OCI-LY1 (cell line): ENCODE data around the gene DECR2.

Experiments
- H2AFZ ChIP-seq: fragments of 200-600 bp; sonication (generic), shearing (Covaris generic); 2 replicates; pipeline ENCODE4 v1.6.0; 2014; ENCODE audit warnings: antibody characterized with exemption, mild to moderate bottlenecking, low read length
- H3F3A ChIP-seq: fragments of 200-600 bp; sonication (generic), shearing (Covaris generic); 2 replicates; pipeline ENCODE4 v1.6.0; 2014; ENCODE audit warnings: mild to moderate bottlenecking, antibody characterized with exemption, low read length, moderate library complexity; ENCODE audit not compliant: insufficient read depth
- H3K27ac ChIP-seq: fragments of 200-600 bp; sonication (generic); 2 replicates; pipeline ENCODE4 v1.5.1; 2014; ENCODE audit warnings: low read length, mixed run types, mild to moderate bottlenecking, low read depth; ENCODE audit not compliant: poor library complexity, severe bottlenecking
- H3K27me3 ChIP-seq: fragments of 200-600 bp; sonication (generic); 2 replicates; pipeline ENCODE4 v1.6.0; 2014; ENCODE audit warnings: antibody characterized with exemption, mild to moderate bottlenecking, low read length, moderate library complexity; ENCODE audit not compliant: insufficient read depth
- H3K36me3 ChIP-seq: fragments of 200-600 bp; sonication (generic); 2 replicates; pipeline ENCODE4 v1.6.1; 2014; ENCODE audit warnings: mild to moderate bottlenecking, antibody characterized with exemption, low read length, moderate library complexity, mixed read lengths; ENCODE audit not compliant: insufficient read depth
- H3K4me1 ChIP-seq: fragments of 200-600 bp; sonication (generic); 2 replicates; pipeline ENCODE4 v1.5.1; 2014; ENCODE audit warnings: mild to moderate bottlenecking, low read length, moderate library complexity; ENCODE audit not compliant: insufficient read depth, severe bottlenecking
- H3K4me2 ChIP-seq: fragments of 200-600 bp; sonication (generic), shearing (Covaris generic); 2 replicates; pipeline ENCODE4 v1.6.1; 2014; ENCODE audit warnings: low read length
- H3K4me3 ChIP-seq: fragments of 200-600 bp; sonication (generic); 2 replicates; pipeline ENCODE4 v1.5.1; 2014; ENCODE audit warnings: low read length, low read depth, mild to moderate bottlenecking, mixed read lengths; ENCODE audit not compliant: poor library complexity, severe bottlenecking
- H3K79me2 ChIP-seq: fragments of 200-600 bp; shearing (Covaris generic); 2 replicates; pipeline ENCODE4 v1.6.1; 2016; ENCODE audit warnings: mixed run types, low read length, mixed read lengths; ENCODE audit not compliant: insufficient read depth
- H3K9ac ChIP-seq: fragments of 200-600 bp; sonication (generic), shearing (Covaris generic); 2 replicates; pipeline ENCODE4 v1.6.1; 2014; ENCODE audit warnings: mild to moderate bottlenecking, low read length, mixed read lengths
- H3K9me2 ChIP-seq: fragments of 200-600 bp; sonication (generic), shearing (Covaris generic); 2 replicates; pipeline ENCODE4 v1.6.1; 2014; ENCODE audit warnings: low read depth, mild to moderate bottlenecking, low read length, mixed read lengths
- H3K9me3 ChIP-seq: fragments of 200-600 bp; shearing (Covaris generic); 2 replicates; pipeline ENCODE4 v1.6.1; 2014; ENCODE audit warnings: low read length, mixed read lengths
- H4K20me1 ChIP-seq: fragments of 200-600 bp; sonication (generic), shearing (Covaris generic); 2 replicates; pipeline ENCODE4 v1.6.0; 2016; ENCODE audit warnings: mild to moderate bottlenecking, low read length; ENCODE audit not compliant: insufficient read depth
- CTCF ChIP-seq: fragments of 200-600 bp; sonication (generic), shearing (Covaris generic); IDR thresholded peaks from 2 replicates; pipeline ENCODE4 v1.5.1; 2017; ENCODE audit warnings: mild to moderate bottlenecking, antibody characterized with exemption, low read length, moderate library complexity, mixed read lengths
- EZH2 ChIP-seq: fragments of 200-600 bp; sonication (generic), shearing (Covaris generic); IDR thresholded peaks from 2 replicates; pipeline ENCODE4 v1.8.0; 2017; ENCODE audit warnings: borderline replicate concordance, mixed run types, mild to moderate bottlenecking, antibody characterized with exemption, low read length, moderate library complexity, mixed read lengths

DECR2 gene

GRCh38 chr16:396605-397004 lies 5.1 kb upstream of the DECR2 start:
- H3K79me2 ChIP-seq: no peaks in the 10 kb centered on the region
- no peak overlapping the region; the same call in 1 of the 2 replicates for H3K9ac ChIP-seq
- 0 out of 2 replicates have a peak, but pooled peaks cover 3% of the 10 kb centered on the region for H3K36me3 ChIP-seq
- H3K9me3 ChIP-seq: no peaks in the 10 kb centered on the region
- H2AFZ ChIP-seq: no peak overlapping the region
- H3K4me3 ChIP-seq: no peak overlapping the region
- no peaks in the 10 kb centered on the region for H3K9me2 ChIP-seq
- H3K27ac ChIP-seq: no peak overlapping the region
- H3K4me1 ChIP-seq: peaks cover 16% of the 10 kb centered on the region
- H4K20me1 ChIP-seq: no peaks in the 10 kb centered on the region
- H3F3A ChIP-seq: 0 out of 2 replicates have a peak, but pooled peaks cover 13% of the 10 kb centered on the region
- no peak for TF ChIP-seq EZH2
- no peak for TF ChIP-seq CTCF
- peak overlapping the region; percentile 37; the same call in 1 of the 2 replicates for H3K4me2 ChIP-seq
- no peaks in the 10 kb centered on the region; the same call in 1 of the 2 replicates for H3K27me3 ChIP-seq

GRCh38 chr16:397135-397661 lies 4.5 kb upstream of the DECR2 start, which contains the start of gene NME4:
Gene NME4, plus strand, starts transcription at chr16:397199. Its CDS starts 24 bp downstream, at chr16:397223.
- H3F3A ChIP-seq: 0 out of 2 replicates have a peak, but pooled peaks cover 13% of the 10 kb centered on the region
- H3K4me1 ChIP-seq: peaks cover 17% of the 10 kb centered on the region
- no peaks in the 10 kb centered on the region for H4K20me1 ChIP-seq
- no peaks in the 10 kb centered on the region for H3K79me2 ChIP-seq
- H3K4me2 ChIP-seq: peak within 1 kb of the TSS; percentile 66
- H3K4me3 ChIP-seq: peak within 1 kb of the TSS; percentile 50
- H3K27ac ChIP-seq: no peak within 1 kb of the TSS
- H3K36me3 ChIP-seq: 0 out of 2 replicates have a peak, but pooled peaks cover 3% of the 10 kb centered on the region
- no peaks in the 10 kb centered on the region for H3K9me2 ChIP-seq
- no peaks in the 10 kb centered on the region; the same call in 1 of the 2 replicates for H3K27me3 ChIP-seq
- H3K9me3 ChIP-seq: no peaks in the 10 kb centered on the region
- H2AFZ ChIP-seq: no peak within 1 kb of the TSS
- TF ChIP-seq CTCF: no peak
- TF ChIP-seq EZH2: no peak
- no peak within 1 kb of the TSS; the same call in 1 of the 2 replicates for H3K9ac ChIP-seq

GRCh38 chr16:397736-398332 lies 3.9 kb upstream of the DECR2 start:
- Histone ChIP-seq H2AFZ (no peak overlapping the region), H3K4me1 (peaks cover 21% of the 10 kb centered on the region), H3K79me2 (no peaks in the 10 kb centered on the region), H3K9me2 (no peaks in the 10 kb centered on the region), H3K9ac (no peak overlapping the region), H3K9me3 (no peaks in the 10 kb centered on the region), H3K36me3 (0 out of 2 replicates have a peak, but pooled peaks cover 3% of the 10 kb centered on the region), H3K4me2 (no peak overlapping the region; the same call in 1 of the 2 replicates), H3K27ac (peak overlapping the region; percentile 24), H4K20me1 (no peaks in the 10 kb centered on the region), H3K4me3 (no peak overlapping the region), H3K27me3 (no peaks in the 10 kb centered on the region; the same call in 1 of the 2 replicates), H3F3A (0 out of 2 replicates have a peak, but pooled peaks cover 13% of the 10 kb centered on the region)
- TF ChIP-seq EZH2 (no peak), CTCF (peak; percentile 36; the same call in 1 of the 2 replicates)
